GM12878 (cell line): ENCODE data around the gene SNCB. TPM values are rescaled to one million over a fixed set of nuclear protein-coding genes. Genes with fewer than 3 reads are reported as not detected.

Experiments
- ATAC-seq: fragments of 200-7000 bp; cut with Tn5 transposase; 3 replicates; pipeline ENCODE4 v1.9.1; 2020; ENCODE audit warnings: mild to moderate bottlenecking, moderate library complexity
- BruUV-seq: library from RNA; stranded (reverse); fragments of 400-500 nt; replicated peaks from 2 replicates; lab custom pipeline; 2021; lab: Mats Ljungman, UMichigan
- CTCF ChIA-PET: fragments of 300-600 bp; sonication (Branson Sonifier 250); formaldehyde crosslinking; extraction: SDS; loops from one replicate; lab custom pipeline; 2021; ENCODE audit warnings: inconsistent platforms; lab: Yijun Ruan, JAX
- POLR2A ChIA-PET: fragments of 350-600 bp; formaldehyde crosslinking; extraction: SDS; loops from one replicate; lab custom pipeline; 2021; ENCODE audit warnings: inconsistent platforms; lab: Charles Lee
- RAD21 ChIA-PET: fragments of 300-600 bp; sonication (Branson Sonifier 250); formaldehyde crosslinking; loops from one replicate; lab custom pipeline; 2023; ENCODE audit warnings: antibody characterized with exemption; ENCODE audit not compliant: unreplicated experiment; lab: Charles Lee
- SMC1A ChIA-PET: fragments of 300-600 bp; sonication (Branson Sonifier 250); formaldehyde crosslinking; loops from one replicate; lab custom pipeline; 2023; ENCODE audit not compliant: unreplicated experiment, uncharacterized antibody; lab: Charles Lee
- DNase-seq: peaks from one replicate; pipeline ENCODE4 v3.0.0-alpha.2; 2011; ENCODE audit warnings: low read depth, low spot score
- FAIRE-seq: peaks from 3 replicates; lab custom pipeline; 2011; peaks lifted over from hg19 to GRCh38; lab: Jason Lieb, UNC
- H2AFZ ChIP-seq: 2 replicates; pipeline ENCODE4 v1.6.0; 2011; ENCODE audit warnings: low read depth, low read length, control low read depth; ENCODE audit not compliant: control insufficient read depth
- H3K27ac ChIP-seq: 2 replicates; pipeline ENCODE4 v1.5.1; 2011; ENCODE audit warnings: control low read depth; ENCODE audit not compliant: control insufficient read depth, insufficient read depth
- H3K27me3 ChIP-seq, 2 experiments: replicated peaks in 1 of 2; 2 replicates each; pipeline versions ENCODE4 v1.6.0 to v1.6.1; 2011; ENCODE audit warnings: low read length in 1 of 2; ENCODE audit not compliant: control insufficient read depth in 2 of 2, insufficient read depth in 2 of 2
- H3K36me3 ChIP-seq, 2 experiments: 2 replicates each; pipeline ENCODE4 v1.5.1; 2011; ENCODE audit warnings: low read length in 1 of 2; ENCODE audit not compliant: control insufficient read depth in 2 of 2, insufficient read depth in 2 of 2
- H3K4me1 ChIP-seq: 2 replicates; pipeline ENCODE4 v1.6.1; 2011; ENCODE audit warnings: mild to moderate bottlenecking, low read length, moderate library complexity, mixed read lengths; ENCODE audit not compliant: control insufficient read depth, insufficient read depth
- H3K4me2 ChIP-seq: 2 replicates; pipeline ENCODE4 v1.6.0; 2011; ENCODE audit warnings: control low read depth; ENCODE audit not compliant: control insufficient read depth, insufficient read depth
- H3K4me3 ChIP-seq: fragments of 200-600 bp; sonication (generic); 2 replicates; pipeline ENCODE4 v1.5.1; 2016
- H3K79me2 ChIP-seq: 2 replicates; pipeline ENCODE4 v1.6.0; 2011; ENCODE audit warnings: low read length; ENCODE audit not compliant: control insufficient read depth, insufficient read depth
- H3K9ac ChIP-seq: 2 replicates; pipeline ENCODE4 v1.8.0; 2011; ENCODE audit warnings: low read length, control low read depth, mixed read lengths; ENCODE audit not compliant: control insufficient read depth, insufficient read depth
- H3K9me3 ChIP-seq: replicated peaks from 3 replicates; pipeline ENCODE4 v1.5.1; 2011; ENCODE audit warnings: mild to moderate bottlenecking, low read length; ENCODE audit not compliant: control insufficient read depth, insufficient read depth
- H4K20me1 ChIP-seq: 2 replicates; pipeline ENCODE4 v1.6.0; 2011; ENCODE audit not compliant: control insufficient read depth, insufficient read depth
- ATF7 ChIP-seq: fragments of 450-650 bp; IDR thresholded peaks from 2 replicates; pipeline ENCODE4 v1.6.1; 2016; ENCODE audit warnings: low read depth, mild to moderate bottlenecking
- BHLHE40 ChIP-seq, 2 experiments: fragments of 450-650 bp in 1 of 2; IDR thresholded peaks; 2 replicates each; pipeline ENCODE4 v1.6.1; 2011 to 2017; ENCODE audit warnings: low read depth in 2 of 2, borderline replicate concordance in 1 of 2, improper control_type of control experiment in 1 of 2, low read length in 1 of 2, mild to moderate bottlenecking in 1 of 2
- CBX3 ChIP-seq: fragments of 200-600 bp; sonication (generic); IDR thresholded peaks from 2 replicates; pipeline ENCODE4 v1.6.1; 2016; ENCODE audit warnings: low read depth, borderline replicate concordance
- CHD1 ChIP-seq: IDR thresholded peaks from 2 replicates; pipeline ENCODE4 v1.6.1; 2012; ENCODE audit warnings: low read depth, low read length, improper control_type of control experiment
- CREB1 ChIP-seq: IDR thresholded peaks from 2 replicates; pipeline ENCODE4 v1.6.1; 2012; ENCODE audit warnings: low read depth, mild to moderate bottlenecking, inconsistent platforms
- CTCF ChIP-seq, 3 experiments: IDR thresholded peaks in 2 of 3; conservative IDR thresholded peaks in 1 of 3; 2 replicates each; pipeline ENCODE4 v1.5.1; 2011; ENCODE audit warnings: low read depth in 3 of 3, low read length in 3 of 3, mild to moderate bottlenecking in 3 of 3, control low read depth in 2 of 3, moderate library complexity in 2 of 3, inconsistent platforms in 1 of 3, mixed read lengths in 1 of 3; ENCODE audit not compliant: control insufficient read depth in 2 of 3, insufficient read depth in 1 of 3; ENCODE audit errors: extremely low read depth in 1 of 3
- EED ChIP-seq: sonication (generic); IDR thresholded peaks from 2 replicates; pipeline ENCODE4 v1.6.1; 2016; ENCODE audit warnings: antibody characterized with exemption, low read depth
- ESRRA ChIP-seq: IDR thresholded peaks from 2 replicates; pipeline ENCODE4 v1.6.1; 2012; ENCODE audit warnings: mild to moderate bottlenecking, low read length, improper control_type of control experiment
- GATAD2B ChIP-seq: fragments of 450-650 bp; conservative IDR thresholded peaks from 2 replicates; pipeline ENCODE4 v1.6.1; 2017; ENCODE audit warnings: low read depth, mild to moderate bottlenecking, moderate library complexity
- IRF4 ChIP-seq: IDR thresholded peaks from 2 replicates; pipeline ENCODE4 v1.6.1; 2011; ENCODE audit warnings: low read depth, low read length
- JUNB ChIP-seq: IDR thresholded peaks from 2 replicates; pipeline ENCODE4 v1.6.1; 2016; ENCODE audit warnings: antibody characterized with exemption, mild to moderate bottlenecking
- MYB ChIP-seq: fragments of 150-350 bp; IDR thresholded peaks from 2 replicates; pipeline ENCODE4 v1.6.1; 2014; ENCODE audit warnings: mild to moderate bottlenecking, low read depth, low read length, borderline replicate concordance
- NRF1 ChIP-seq: conservative IDR thresholded peaks from 2 replicates; pipeline ENCODE4 v1.6.1; 2011; ENCODE audit warnings: mild to moderate bottlenecking, low read depth, low read length, improper control_type of control experiment
- POLR2AphosphoS5 ChIP-seq: IDR thresholded peaks from 2 replicates; pipeline ENCODE4 v1.6.1; 2011; ENCODE audit warnings: mild to moderate bottlenecking, low read length, inconsistent platforms
- TCF3 ChIP-seq: IDR thresholded peaks from 2 replicates; pipeline ENCODE4 v1.6.1; 2012; ENCODE audit warnings: low read depth, mild to moderate bottlenecking, low read length, borderline replicate concordance; ENCODE audit not compliant: insufficient read depth
- ZNF687 ChIP-seq: fragments of 450-650 bp; IDR thresholded peaks from 2 replicates; pipeline ENCODE4 v1.6.1; 2017; ENCODE audit warnings: mild to moderate bottlenecking, moderate library complexity
- WGBS: methylation state at CpG from one replicate; pipeline ENCODE4 v1.1.6; 2016; ENCODE audit warnings: low lambda C conversion rate; ENCODE audit not compliant: insufficient replicate concordance, insufficient coverage; ENCODE audit errors: missing lambda C conversion rate; 5-methylcytosine and 5-hydroxymethylcytosine counted together
- in situ Hi-C: fragments of 300-500 bp; cut with MboI; formaldehyde crosslinking; loops from 9 replicates; pipeline ENCODE4 v1.14.3; 2018; ENCODE audit warnings: mixed read lengths
- intact Hi-C: fragments of 100-400 bp; cut with micrococcal nuclease; formaldehyde crosslinking; loops from one replicate; pipeline ENCODE4 v1.14.2; 2022; ENCODE audit not compliant: unreplicated experiment
- polyA plus RNA-seq, 11 experiments: library from polyadenylated mRNA; depleted of rRNA in 4 of 11; unstranded in 6 of 11; stranded (reverse) in 5 of 11; fragments of >200 nt; fragmentation: Nextera tagmentation in 4 of 11; fragmentation: Illumina TruSeq in 1 of 11; extraction: Ambion mirVana in 4 of 11; extraction: Trizol in 1 of 11; gene quantifications; 1 replicate in 1 of 11; 2 replicates in 10 of 11; pipeline versions ENCODE4 v1.2.1 to v1.2.3, GENCODE V29; 2011 to 2016; ENCODE audit warnings: inconsistent platforms in 2 of 11, missing spikeins in 2 of 11, low read depth in 1 of 11
- total RNA-seq, 4 experiments: library from RNA; depleted of rRNA in 3 of 4; stranded (reverse); fragments of >200 nt in 3 of 4; fragmentation: Illumina TruSeq in 1 of 4; extraction: Trizol in 1 of 4; gene quantifications; 2 replicates each; pipeline versions ENCODE4 v1.2.1 to v1.2.3, GENCODE V29; 2013 to 2021

Gene SNCB
- total and polyA plus RNA-seq, 10 of the 15 experiments (the other 5 are each of a cell fraction or from before 2014, with no cell fraction given) = 0.75 TPM; not detected in 9

DNA sequence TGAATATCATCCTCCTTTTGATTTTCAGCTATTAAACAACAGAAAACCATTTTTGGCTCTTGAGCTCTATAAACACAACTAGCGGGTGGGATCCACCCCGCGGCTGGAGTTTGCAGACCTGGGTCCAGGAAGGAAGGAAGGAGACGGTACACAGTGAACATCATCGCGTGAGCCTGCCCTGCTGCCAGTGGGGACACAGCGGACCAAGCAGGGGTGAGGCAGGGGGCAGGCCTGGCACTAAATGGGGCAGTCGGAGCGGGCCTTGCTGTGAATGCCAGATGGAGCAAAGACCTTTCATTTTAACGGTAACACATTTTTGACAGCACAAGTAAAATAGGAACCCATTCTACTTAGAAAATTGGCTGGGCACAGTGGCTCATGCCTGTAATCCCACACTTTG is 31.3 kb upstream of the SNCB start (continued):
- no peak for TF ChIP-seq ZNF687
- no peak for TF ChIP-seq NRF1
- no peak for TF ChIP-seq CBX3
- no peak for TF ChIP-seq ESRRA
- TF ChIP-seq, all 136 proteins: peak for 0

- Histone ChIP-seq H3K4me2 (peak overlapping the region; percentile 30; the same call in 1 of the 2 replicates), H3K79me2 (no peaks in the 10 kb centered on the region), H3K9ac (no peak overlapping the region), H3K4me3 (no peak overlapping the region), H3K9me3 (no peaks in the 10 kb centered on the region), H2AFZ (no peak overlapping the region), H4K20me1 (no peaks in the 10 kb centered on the region; the same call in 1 of the 2 replicates), H3K36me3 (no peaks in the 10 kb centered on the region), H3K4me1 (peaks cover 16% of the 10 kb centered on the region), H3K27ac (no peak overlapping the region), H3K27me3 (no peaks in the 10 kb centered on the region)
- CTCF ChIA-PET = interaction anchor here (0.5 to 6.3 kb wide), 105 partner anchors 8 to 794 kb away, joined by 3 to 102 read pairs (median 4); partner anchors contain the start of genes CDHR2, CLTB, FGFR4 and HK3
- BruUV-seq = no TSS peak
- WGBS = 47% methylated on average over 33 of the region's 33 CpGs
- RAD21 ChIA-PET = interaction anchor here (0.5 to 4.8 kb wide), 54 partner anchors 9 to 931 kb away, joined by 3 to 43 read pairs (median 4); partner anchors contain the start of genes CLTB, FGFR4 and TSPAN17
- peak; percentile 93 for FAIRE-seq
- peak; percentile 16 for DNase-seq
- SMC1A ChIA-PET = interaction anchor here (0.6 to 2.3 kb wide), 38 partner anchors 8 to 638 kb away, joined by 3 to 35 read pairs (median 4); partner anchors contain the start of gene TSPAN17
- intact Hi-C loops (loop anchor here (1.0 to 5.0 kb wide), 3 partner anchors 83 to 452 kb away; no protein-coding TSS in a partner anchor), in situ Hi-C loops (no loop called here)
- ATAC-seq = peak; percentile 89
- POLR2A ChIA-PET = interaction anchor here (0.6 to 0.9 kb wide), 2 partner anchors 14 to 367 kb away, joined by 4 to 5 read pairs; partner anchors contain the start of gene TSPAN17
- TF ChIP-seq BHLHE40 (IDR thresholded peaks at IDR 0.05; ENCODE audit: borderline replicate concordance in 1 of 2, low read depth in 2 of 2, low read length in 1 of 2) (no peak), CTCF (IDR thresholded peaks at IDR 0.05 in 2 of 3, conservative IDR thresholded peaks at IDR 0.05 in 1 of 3; ENCODE audit: control insufficient read depth in 2 of 3, extremely low read depth in 1 of 3, insufficient read depth in 1 of 3, low read depth in 3 of 3, low read length in 3 of 3) (peak; percentile 95 to 98 (median 96); a peak in 5 of 6 replicates), CHD1 (no peak), IRF4 (0 out of 2 replicates have a peak, but pooled peaks have one; percentile 26), POLR2AphosphoS5 (no peak), ATF7 (no peak), GATAD2B (no peak), EED (no peak), TCF3 (no peak), JUNB (no peak), MYB (no peak), CREB1 (no peak)
These were observed 30.7 kb upstream of the SNCB start for GRCh38 chr5:176660860-176661641.
